HepG2 (cell line): ENCODE measurements around the gene GCNT2. TPM values are rescaled to one million over a fixed set of nuclear protein-coding genes. Genes with fewer than 3 reads are reported as not detected.

Experiments used
- HNF4A ChIP-seq: sonication (generic); formaldehyde crosslinking; IDR thresholded peaks from 2 replicates; pipeline ENCODE4 v1.4.0; 2020; ENCODE audit warnings: missing genetic modification reagents
- HNRNPH1 ChIP-seq: fragments of 200-400 bp; formaldehyde crosslinking; optimal IDR thresholded peaks from 2 replicates; pipeline ENCODE3; 2017; ENCODE audit warnings: mild to moderate bottlenecking, low read depth, low read length
- MIXL1 ChIP-seq: IDR thresholded peaks from 2 replicates; pipeline ENCODE4 v1.6.1; 2016
- NFKB2 ChIP-seq: sonication (generic); formaldehyde crosslinking; IDR thresholded peaks from 2 replicates; pipeline ENCODE4 v1.4.0; 2020; ENCODE audit warnings: missing genetic modification reagents, borderline replicate concordance
- RXRB ChIP-seq: IDR thresholded peaks from 2 replicates; pipeline ENCODE4 v1.6.1; 2016; ENCODE audit warnings: borderline replicate concordance, missing genetic modification reagents, missing compliant biosample characterization
- SMAD1 ChIP-seq: sonication (generic); formaldehyde crosslinking; IDR thresholded peaks from 2 replicates; pipeline ENCODE4 v1.4.0; 2020; ENCODE audit warnings: missing genetic modification reagents, low read depth, mild to moderate bottlenecking, borderline replicate concordance
- SNRNP70 ChIP-seq: fragments of 200-400 bp; formaldehyde crosslinking; IDR thresholded peaks from 2 replicates; pipeline ENCODE4 v1.6.1; 2017; ENCODE audit warnings: mild to moderate bottlenecking, low read depth, low read length, moderate library complexity
- SP4 ChIP-seq: sonication (generic); formaldehyde crosslinking; IDR thresholded peaks from 2 replicates; pipeline ENCODE4 v1.8.1; 2023; ENCODE audit warnings: mild to moderate bottlenecking, missing genetic modification reagents
- TBL1XR1 ChIP-seq: fragments of 150-350 bp; IDR thresholded peaks from 2 replicates; pipeline ENCODE4 v1.6.1; 2014; ENCODE audit warnings: borderline replicate concordance, low read length; ENCODE audit not compliant: partially characterized antibody
- TSC22D2 ChIP-seq: sonication (generic); formaldehyde crosslinking; IDR thresholded peaks from 2 replicates; pipeline ENCODE4 v1.5.1; 2020; ENCODE audit warnings: missing genetic modification reagents, mild to moderate bottlenecking, borderline replicate concordance
- ZBTB8A ChIP-seq: sonication (generic); formaldehyde crosslinking; IDR thresholded peaks from 2 replicates; pipeline ENCODE4 v1.4.0; 2020; ENCODE audit warnings: mild to moderate bottlenecking, low read depth, missing genetic modification reagents, borderline replicate concordance
- ZEB1 ChIP-seq: IDR thresholded peaks from 2 replicates; pipeline ENCODE4 v1.6.1; 2012; ENCODE audit warnings: mild to moderate bottlenecking, low read depth, inconsistent platforms; ENCODE audit not compliant: insufficient replicate concordance
- ZFP1 ChIP-seq: IDR thresholded peaks from 2 replicates; pipeline ENCODE4 v1.6.1; 2016
- ZNF33B ChIP-seq: sonication (generic); formaldehyde crosslinking; IDR thresholded peaks from 2 replicates; pipeline ENCODE4 v1.5.1; 2020; ENCODE audit warnings: mild to moderate bottlenecking, missing genetic modification reagents
- ZNF563 ChIP-seq: sonication (generic); formaldehyde crosslinking; IDR thresholded peaks from 2 replicates; pipeline ENCODE4 v1.8.0; 2022; ENCODE audit warnings: mild to moderate bottlenecking, moderate library complexity, missing genetic modification reagents
- ZNF567 ChIP-seq: sonication (generic); formaldehyde crosslinking; IDR thresholded peaks from 2 replicates; pipeline ENCODE4 v1.8.1; 2023; ENCODE audit warnings: mild to moderate bottlenecking, missing genetic modification reagents, borderline replicate concordance
- ZNF619 ChIP-seq: sonication (generic); formaldehyde crosslinking; IDR thresholded peaks from 2 replicates; pipeline ENCODE4 v1.4.0; 2020; ENCODE audit warnings: mild to moderate bottlenecking, missing genetic modification reagents
- ZZZ3 ChIP-seq: sonication (generic); formaldehyde crosslinking; IDR thresholded peaks from 2 replicates; pipeline ENCODE4 v1.4.0; 2020; ENCODE audit warnings: missing genetic modification reagents, mild to moderate bottlenecking, borderline replicate concordance
- polyA plus RNA-seq, 8 experiments: library from polyadenylated mRNA; depleted of rRNA in 3 of 8; stranded (reverse) in 7 of 8; unstranded in 1 of 8; fragments of >200 nt; fragmentation: Illumina TruSeq in 4 of 8; extraction: Trizol in 4 of 8; gene quantifications; 2 replicates each; pipeline versions ENCODE4 v1.2.1 to v1.2.3, GENCODE V29; 2011 to 2016; ENCODE audit warnings: low read depth in 4 of 8, missing spikeins in 1 of 8, mixed read lengths in 1 of 8; ENCODE audit not compliant: insufficient read depth in 1 of 8
- total RNA-seq, 5 experiments: library from RNA; depleted of rRNA; stranded (reverse); fragments of >200 nt; fragmentation: Illumina TruSeq; extraction: Trizol; gene quantifications; 2 replicates each; pipeline ENCODE4 v1.2.3, GENCODE V29; 2016; ENCODE audit warnings: low read depth in 1 of 5
- TF ChIP-seq, protein P1 (sequence below): IDR thresholded peaks from 2 replicates; pipeline ENCODE4 v1.6.1; 2018; ENCODE audit warnings: missing genetic modification reagents
- TF ChIP-seq, protein P2 (sequence below): IDR thresholded peaks from 2 replicates; pipeline ENCODE4 v1.6.1; 2016; ENCODE audit warnings: control low read depth
- TF ChIP-seq, protein P3 (sequence below): sonication (generic); formaldehyde crosslinking; IDR thresholded peaks from 2 replicates; pipeline ENCODE4 v1.5.1; 2020; ENCODE audit warnings: missing genetic modification reagents, mild to moderate bottlenecking, borderline replicate concordance
- TF ChIP-seq, protein P4 (sequence below): sonication (generic); formaldehyde crosslinking; IDR thresholded peaks from 2 replicates; pipeline ENCODE4; 2020; ENCODE audit warnings: missing genetic modification reagents, mild to moderate bottlenecking, borderline replicate concordance

Gene GCNT2
- total and polyA plus RNA-seq, 2 of the 13 experiments (the other 11 are each of a cell fraction or from before 2014, with no cell fraction given) = 11.8 to 31.9 TPM

DNA sequence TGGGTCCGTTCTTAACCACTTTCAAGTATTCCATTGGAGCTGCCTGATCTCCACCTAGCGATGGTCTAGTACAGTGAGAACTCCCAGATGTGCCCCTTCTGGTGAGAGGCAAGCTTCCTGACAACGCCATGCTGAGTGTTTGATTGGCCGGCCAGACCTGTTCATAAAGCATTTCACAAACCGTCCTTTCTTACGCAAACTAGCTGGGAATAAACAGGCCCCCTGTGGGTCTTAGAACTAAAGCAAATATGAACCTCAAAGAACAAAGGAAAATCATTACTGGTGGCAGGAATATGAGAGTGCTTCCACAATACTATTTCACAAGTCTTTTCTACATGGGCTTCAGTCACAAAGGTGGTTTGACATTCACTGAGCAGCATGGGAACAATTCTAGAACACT lies 15.6 kb upstream of the GCNT2 start (continued):
- TF ChIP-seq, protein P1, sequence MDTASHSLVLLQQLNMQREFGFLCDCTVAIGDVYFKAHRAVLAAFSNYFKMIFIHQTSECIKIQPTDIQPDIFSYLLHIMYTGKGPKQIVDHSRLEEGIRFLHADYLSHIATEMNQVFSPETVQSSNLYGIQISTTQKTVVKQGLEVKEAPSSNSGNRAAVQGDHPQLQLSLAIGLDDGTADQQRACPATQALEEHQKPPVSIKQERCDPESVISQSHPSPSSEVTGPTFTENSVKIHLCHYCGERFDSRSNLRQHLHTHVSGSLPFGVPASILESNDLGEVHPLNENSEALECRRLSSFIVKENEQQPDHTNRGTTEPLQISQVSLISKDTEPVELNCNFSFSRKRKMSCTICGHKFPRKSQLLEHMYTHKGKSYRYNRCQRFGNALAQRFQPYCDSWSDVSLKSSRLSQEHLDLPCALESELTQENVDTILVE (CRISPR knock-in tag) = peak; percentile 91
- peak; percentile 61 for TF ChIP-seq TBL1XR1
- TF ChIP-seq TSC22D2 (CRISPR knock-in tag) = no peak; the same call in 1 of the 2 replicates
- TF ChIP-seq, protein P2, sequence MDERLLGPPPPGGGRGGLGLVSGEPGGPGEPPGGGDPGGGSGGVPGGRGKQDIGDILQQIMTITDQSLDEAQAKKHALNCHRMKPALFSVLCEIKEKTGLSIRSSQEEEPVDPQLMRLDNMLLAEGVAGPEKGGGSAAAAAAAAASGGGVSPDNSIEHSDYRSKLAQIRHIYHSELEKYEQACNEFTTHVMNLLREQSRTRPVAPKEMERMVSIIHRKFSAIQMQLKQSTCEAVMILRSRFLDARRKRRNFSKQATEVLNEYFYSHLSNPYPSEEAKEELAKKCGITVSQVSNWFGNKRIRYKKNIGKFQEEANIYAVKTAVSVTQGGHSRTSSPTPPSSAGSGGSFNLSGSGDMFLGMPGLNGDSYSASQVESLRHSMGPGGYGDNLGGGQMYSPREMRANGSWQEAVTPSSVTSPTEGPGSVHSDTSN (CRISPR knock-in tag) = no peak
- no peak for TF ChIP-seq ZBTB8A (CRISPR knock-in tag)
- TF ChIP-seq ZFP1 (CRISPR knock-in tag) = 0 out of 2 replicates have a peak, but pooled peaks have one; percentile 66
- TF ChIP-seq ZNF563 (CRISPR knock-in tag) = no peak
- TF ChIP-seq, protein P3, sequence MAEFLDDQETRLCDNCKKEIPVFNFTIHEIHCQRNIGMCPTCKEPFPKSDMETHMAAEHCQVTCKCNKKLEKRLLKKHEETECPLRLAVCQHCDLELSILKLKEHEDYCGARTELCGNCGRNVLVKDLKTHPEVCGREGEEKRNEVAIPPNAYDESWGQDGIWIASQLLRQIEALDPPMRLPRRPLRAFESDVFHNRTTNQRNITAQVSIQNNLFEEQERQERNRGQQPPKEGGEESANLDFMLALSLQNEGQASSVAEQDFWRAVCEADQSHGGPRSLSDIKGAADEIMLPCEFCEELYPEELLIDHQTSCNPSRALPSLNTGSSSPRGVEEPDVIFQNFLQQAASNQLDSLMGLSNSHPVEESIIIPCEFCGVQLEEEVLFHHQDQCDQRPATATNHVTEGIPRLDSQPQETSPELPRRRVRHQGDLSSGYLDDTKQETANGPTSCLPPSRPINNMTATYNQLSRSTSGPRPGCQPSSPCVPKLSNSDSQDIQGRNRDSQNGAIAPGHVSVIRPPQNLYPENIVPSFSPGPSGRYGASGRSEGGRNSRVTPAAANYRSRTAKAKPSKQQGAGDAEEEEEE (CRISPR knock-in tag) = no peak
- no peak for TF ChIP-seq SNRNP70
- no peak for TF ChIP-seq ZZZ3 (CRISPR knock-in tag)
- TF ChIP-seq ZNF33B (CRISPR knock-in tag) = 0 out of 2 replicates have a peak, but pooled peaks have one; percentile 42
- no peak for TF ChIP-seq HNRNPH1
- TF ChIP-seq, protein P4, sequence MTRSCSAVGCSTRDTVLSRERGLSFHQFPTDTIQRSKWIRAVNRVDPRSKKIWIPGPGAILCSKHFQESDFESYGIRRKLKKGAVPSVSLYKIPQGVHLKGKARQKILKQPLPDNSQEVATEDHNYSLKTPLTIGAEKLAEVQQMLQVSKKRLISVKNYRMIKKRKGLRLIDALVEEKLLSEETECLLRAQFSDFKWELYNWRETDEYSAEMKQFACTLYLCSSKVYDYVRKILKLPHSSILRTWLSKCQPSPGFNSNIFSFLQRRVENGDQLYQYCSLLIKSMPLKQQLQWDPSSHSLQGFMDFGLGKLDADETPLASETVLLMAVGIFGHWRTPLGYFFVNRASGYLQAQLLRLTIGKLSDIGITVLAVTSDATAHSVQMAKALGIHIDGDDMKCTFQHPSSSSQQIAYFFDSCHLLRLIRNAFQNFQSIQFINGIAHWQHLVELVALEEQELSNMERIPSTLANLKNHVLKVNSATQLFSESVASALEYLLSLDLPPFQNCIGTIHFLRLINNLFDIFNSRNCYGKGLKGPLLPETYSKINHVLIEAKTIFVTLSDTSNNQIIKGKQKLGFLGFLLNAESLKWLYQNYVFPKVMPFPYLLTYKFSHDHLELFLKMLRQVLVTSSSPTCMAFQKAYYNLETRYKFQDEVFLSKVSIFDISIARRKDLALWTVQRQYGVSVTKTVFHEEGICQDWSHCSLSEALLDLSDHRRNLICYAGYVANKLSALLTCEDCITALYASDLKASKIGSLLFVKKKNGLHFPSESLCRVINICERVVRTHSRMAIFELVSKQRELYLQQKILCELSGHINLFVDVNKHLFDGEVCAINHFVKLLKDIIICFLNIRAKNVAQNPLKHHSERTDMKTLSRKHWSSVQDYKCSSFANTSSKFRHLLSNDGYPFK (CRISPR knock-in tag) = no peak
- TF ChIP-seq ZEB1 = peak; percentile 44
- no peak for TF ChIP-seq ZNF567 (CRISPR knock-in tag)
- TF ChIP-seq HNF4A (CRISPR knock-in tag) = peak; percentile 73
- TF ChIP-seq NFKB2 = no peak
- TF ChIP-seq RXRB (CRISPR knock-in tag) = peak; percentile 52; the same call in 1 of the 2 replicates
- peak; percentile 69 for TF ChIP-seq MIXL1 (CRISPR knock-in tag)
- TF ChIP-seq ZNF619 (CRISPR knock-in tag) = no peak
- TF ChIP-seq SMAD1 (CRISPR knock-in tag) = no peak
- TF ChIP-seq SP4 (CRISPR knock-in tag) = no peak
